H9 (cell line): ENCODE data around the gene PKP3. TPM values are rescaled to one million over a fixed set of nuclear protein-coding genes. Genes with fewer than 3 reads are reported as not detected.

Experiments used
- DNase-seq: peaks from one replicate; pipeline ENCODE4 v3.0.0-alpha.2; 2017
- H2AFZ ChIP-seq: one replicate; pipeline ENCODE4 v1.6.1; 2013; ENCODE audit warnings: mild to moderate bottlenecking, low read length, control low read depth, moderate library complexity
- H2AK5ac ChIP-seq: 2 replicates; pipeline ENCODE4 v1.6.1; 2013; ENCODE audit warnings: low read length, control low read depth, mixed read lengths; ENCODE audit not compliant: insufficient read length
- H2BK120ac ChIP-seq: one replicate; pipeline ENCODE4 v1.6.1; 2013; ENCODE audit warnings: low read depth, mild to moderate bottlenecking, low read length, control low read depth, inconsistent platforms; ENCODE audit not compliant: poor library complexity, severe bottlenecking
- H2BK12ac ChIP-seq: 2 replicates; pipeline ENCODE4 v1.6.1; 2013; ENCODE audit warnings: low read length, control low read depth, mixed read lengths, low read depth; ENCODE audit not compliant: insufficient read length
- H2BK15ac ChIP-seq: 2 replicates; pipeline ENCODE4 v1.6.1; 2013; ENCODE audit warnings: low read depth, low read length, control low read depth
- H2BK20ac ChIP-seq: one replicate; pipeline ENCODE4 v1.6.1; 2013; ENCODE audit warnings: low read depth, mild to moderate bottlenecking, low read length, control low read depth, inconsistent platforms; ENCODE audit not compliant: poor library complexity, severe bottlenecking
- H2BK5ac ChIP-seq: 2 replicates; pipeline ENCODE4 v1.6.1; 2013; ENCODE audit warnings: low read length, control low read depth, mixed read lengths; ENCODE audit not compliant: insufficient read length
- H3K14ac ChIP-seq: 2 replicates; pipeline ENCODE4 v1.6.1; 2013; ENCODE audit warnings: low read length, control low read depth; ENCODE audit not compliant: insufficient read depth
- H3K18ac ChIP-seq: 2 replicates; pipeline ENCODE4 v1.6.1; 2013; ENCODE audit warnings: low read depth, mild to moderate bottlenecking, mixed read lengths, low read length, control low read depth; ENCODE audit not compliant: insufficient read length
- H3K23ac ChIP-seq: 2 replicates; pipeline ENCODE4 v1.6.1; 2013; ENCODE audit warnings: low read length, control low read depth, mixed read lengths, low read depth; ENCODE audit not compliant: insufficient read length
- H3K23me2 ChIP-seq: 2 replicates; pipeline ENCODE4 v1.6.1; 2013; ENCODE audit warnings: low read depth, mild to moderate bottlenecking, mixed read lengths, low read length, control low read depth; ENCODE audit not compliant: insufficient read length, poor library complexity, severe bottlenecking
- H3K27ac ChIP-seq: 2 replicates; pipeline ENCODE4 v1.5.1; 2013; ENCODE audit warnings: low read length, control low read depth, mixed read lengths, low read depth; ENCODE audit not compliant: insufficient read length
- H3K27me3 ChIP-seq: 2 replicates; pipeline ENCODE4 v1.6.1; 2013; ENCODE audit warnings: low read length, control low read depth, inconsistent platforms; ENCODE audit not compliant: insufficient read depth
- H3K4ac ChIP-seq: 2 replicates; pipeline ENCODE4 v1.6.1; 2013; ENCODE audit warnings: low read depth, mild to moderate bottlenecking, control low read depth, inconsistent platforms, low read length, moderate library complexity
- H3K4me1 ChIP-seq: 2 replicates; pipeline ENCODE4 v1.6.1; 2013; ENCODE audit warnings: low read length, control low read depth, inconsistent platforms; ENCODE audit not compliant: insufficient read depth
- H3K4me2 ChIP-seq: 2 replicates; pipeline ENCODE4 v1.6.1; 2013; ENCODE audit warnings: low read length, control low read depth, mixed read lengths; ENCODE audit not compliant: insufficient read length, insufficient read depth
- H3K56ac ChIP-seq: 2 replicates; pipeline ENCODE4 v1.6.1; 2013; ENCODE audit warnings: low read depth, mild to moderate bottlenecking, mixed read lengths, low read length, control low read depth; ENCODE audit not compliant: insufficient read length
- H3K79me1 ChIP-seq: 2 replicates; pipeline ENCODE4 v1.6.1; 2013; ENCODE audit warnings: low read depth, mild to moderate bottlenecking, moderate library complexity, low read length, control low read depth, inconsistent platforms; ENCODE audit not compliant: insufficient read depth, poor library complexity, severe bottlenecking
- H3K79me2 ChIP-seq: 2 replicates; pipeline ENCODE4 v1.6.1; 2013; ENCODE audit warnings: low read length, control low read depth, inconsistent platforms; ENCODE audit not compliant: insufficient read depth
- H3K9ac ChIP-seq: 2 replicates; pipeline ENCODE4 v1.6.1; 2013; ENCODE audit warnings: low read length, control low read depth, mixed read lengths; ENCODE audit not compliant: insufficient read length; ENCODE audit errors: extremely low read depth
- H3K9me3 ChIP-seq: one replicate; pipeline ENCODE4 v1.6.1; 2013; ENCODE audit warnings: low read depth, low read length, inconsistent platforms; ENCODE audit not compliant: control insufficient read depth
- H3T11ph ChIP-seq: one replicate; pipeline ENCODE4 v1.6.1; 2013; ENCODE audit warnings: mild to moderate bottlenecking, low read length, control low read depth, inconsistent platforms
- H4K20me1 ChIP-seq: one replicate; pipeline ENCODE4 v1.6.1; 2013; ENCODE audit not compliant: control insufficient read depth, insufficient read length, insufficient read depth
- H4K5ac ChIP-seq: 2 replicates; pipeline ENCODE4 v1.6.1; 2013; ENCODE audit warnings: low read depth, mild to moderate bottlenecking, mixed read lengths, low read length, control low read depth; ENCODE audit not compliant: insufficient read length
- H4K8ac ChIP-seq: replicated peaks from 2 replicates; pipeline ENCODE4 v1.6.1; 2013; ENCODE audit warnings: low read length, control low read depth, mixed read lengths, low read depth; ENCODE audit not compliant: insufficient read length
- H4K91ac ChIP-seq: 2 replicates; pipeline ENCODE4 v1.6.1; 2013; ENCODE audit warnings: low read depth, mild to moderate bottlenecking, moderate library complexity, mixed read lengths, low read length, control low read depth; ENCODE audit not compliant: insufficient read length
- H3K27ac Mint-ChIP-seq, 3 experiments: 2 replicates in 2 of 3; 3 replicates in 1 of 3; pipeline ENCODE4 v1.8.0; 2020 to 2021; ENCODE audit warnings: mixed read lengths in 3 of 3, mild to moderate bottlenecking in 1 of 3, moderate library complexity in 1 of 3
- H3K27me3 Mint-ChIP-seq: 2 replicates; pipeline ENCODE4 v1.8.0; 2021; ENCODE audit warnings: low read depth, mild to moderate bottlenecking, moderate library complexity, mixed read lengths
- H3K36me3 Mint-ChIP-seq, 3 experiments: 2 replicates in 2 of 3; 3 replicates in 1 of 3; pipeline ENCODE4 v1.8.0; 2020 to 2021; ENCODE audit warnings: low read depth in 3 of 3, mixed read lengths in 3 of 3; ENCODE audit not compliant: insufficient read depth in 1 of 3
- H3K4me1 Mint-ChIP-seq, 2 experiments: 2 replicates each; pipeline ENCODE4 v1.8.0; 2020; ENCODE audit warnings: mixed read lengths in 2 of 2
- H3K4me3 Mint-ChIP-seq, 2 experiments: 2 replicates in 1 of 2; 3 replicates in 1 of 2; pipeline ENCODE4 v1.8.0; 2020 to 2021; ENCODE audit warnings: mild to moderate bottlenecking in 2 of 2, mixed read lengths in 2 of 2, moderate library complexity in 1 of 2
- H3K9me3 Mint-ChIP-seq, 2 experiments: 2 replicates in 1 of 2; 3 replicates in 1 of 2; pipeline ENCODE4 v1.8.0; 2020; ENCODE audit warnings: mild to moderate bottlenecking in 2 of 2, mixed read lengths in 2 of 2, moderate library complexity in 1 of 2
- CTCF ChIP-seq: fragments of 200-600 bp; sonication (generic); conservative IDR thresholded peaks from 3 replicates; pipeline ENCODE4 v1.8.0; 2021; ENCODE audit warnings: antibody characterized with exemption, mild to moderate bottlenecking
- WGBS: extraction: QIAGEN DNeasy Blood & Tissue Kit; methylation state at CpG from one replicate; pipeline ENCODE4 v1.1.7; 2013; ENCODE audit warnings: missing lambda C conversion rate, low lambda C conversion rate, mixed read lengths; ENCODE audit not compliant: insufficient read length; ENCODE audit errors: extremely low coverage; 5-methylcytosine and 5-hydroxymethylcytosine counted together
- total RNA-seq: library from RNA; stranded (reverse); gene quantifications from 2 replicates; pipeline ENCODE4 v1.2.1, GENCODE V29; 2021

Gene PKP3
- total RNA-seq, 1 experiment from 2014 or later: 41.7 TPM

GRCh38 chr11:429931-430456 is 36.0 kb downstream of the PKP3 start:
- Histone ChIP-seq H4K91ac (no peak overlapping the region), H3K4me1 (no peaks in the 10 kb centered on the region), H2BK20ac (no peak overlapping the region), H2AFZ (no peak overlapping the region), H3K23me2 (no peaks in the 10 kb centered on the region), H3K18ac (no peak overlapping the region), H2AK5ac (no peak overlapping the region), H3K4me2 (no peak overlapping the region), H2BK120ac (no peak overlapping the region), H3K27me3 (no peaks in the 10 kb centered on the region), H3K23ac (no peak overlapping the region), H2BK15ac (no peak overlapping the region), H3K79me2 (no peaks in the 10 kb centered on the region), H4K20me1 (no peaks in the 10 kb centered on the region), H4K5ac (no peak overlapping the region), H2BK12ac (no peak overlapping the region), H3K4ac (no peak overlapping the region), H3K56ac (no peak overlapping the region), H2BK5ac (no peak overlapping the region), H4K8ac (no peak overlapping the region), H3K79me1 (no peaks in the 10 kb centered on the region), H3T11ph (no peak overlapping the region), H3K9me3 (no peaks in the 10 kb centered on the region), H3K9ac (no peak overlapping the region), H3K14ac (no peak overlapping the region), H3K27ac (no peak overlapping the region)
- peaks cover 5% of the 10 kb centered on the region for H3K27me3 Mint-ChIP-seq
- no peak for TF ChIP-seq CTCF
- H3K9me3 Mint-ChIP-seq: no peaks in the 10 kb centered on the region; a peak in 2 of 5 replicates
- H3K4me1 Mint-ChIP-seq: peaks cover 0 to 3% of the 10 kb centered on the region in 2 experiments; a peak in 1 of 4 replicates
- WGBS: no CpG with 5 or more reads among the region's 25 CpGs
- peaks cover 0 to 7% (median 4%) of the 10 kb centered on the region in 3 experiments; a peak in 3 of 7 replicates for H3K36me3 Mint-ChIP-seq
- H3K27ac Mint-ChIP-seq: no peak overlapping the region
- no peak overlapping the region for H3K4me3 Mint-ChIP-seq
- DNase-seq: no peak
